GM18907 (cell line): Measurements from ENCODE around the gene PNMA6E.
"Not testable (repeated sequence)": the region's sequence is repeated elsewhere in the genome, so short reads cannot be mapped to it uniquely, and the experiment has no call there.

ENCODE experiments used
- ATAC-seq: cut with Tn5 transposase; IDR thresholded peaks from one replicate; pipeline ENCODE4 v1.9.1; 2021; ENCODE audit warnings: mild to moderate bottlenecking, moderate library complexity; ENCODE audit not compliant: unreplicated experiment

The PNMA6E gene

GRCh38 chrX:153387987-153388721 is 13.0 kb downstream of the PNMA6E start:
- no peak for ATAC-seq

- no peak for ATAC-seq
Measured at GRCh38 chrX:153387345-153387744, 13.8 kb downstream of the PNMA6E start.

- no peak for ATAC-seq
Measured at GRCh38 chrX:153386097-153386496, 15.1 kb downstream of the PNMA6E start.

- ATAC-seq = not testable (repeated sequence)
Measured at GRCh38 chrX:153384973-153385372, 16.2 kb downstream of the PNMA6E start.

- no peak for ATAC-seq
Measured at GRCh38 chrX:153384390-153384789, 16.8 kb downstream of the PNMA6E start.

- no peak for ATAC-seq
Measured at GRCh38 chrX:153382563-153383482, 18.3 kb downstream of the PNMA6E start.

GRCh38 chrX:153381684-153382532 is 19.2 kb downstream of the PNMA6E start:
- no peak for ATAC-seq

- ATAC-seq = no peak
Measured at GRCh38 chrX:153380691-153381090, 20.5 kb downstream of the PNMA6E start.

- ATAC-seq = no peak
Measured at GRCh38 chrX:153379971-153380581, 21.1 kb downstream of the PNMA6E start.

- no peak for ATAC-seq
Measured at GRCh38 chrX:153379508-153379907, 21.6 kb downstream of the PNMA6E start.

GRCh38 chrX:153378607-153379006 is 22.5 kb downstream of the PNMA6E start:
- ATAC-seq = no peak

- ATAC-seq = no peak
Measured at GRCh38 chrX:153377727-153378126, 23.4 kb downstream of the PNMA6E start.

- ATAC-seq = no peak
Measured at GRCh38 chrX:153375571-153375970, 25.6 kb downstream of the PNMA6E start.

GRCh38 chrX:153374426-153374825 is 26.7 kb downstream of the PNMA6E start:
- no peak for ATAC-seq

GRCh38 chrX:153372949-153373348 is 28.2 kb downstream of the PNMA6E start:
- ATAC-seq = no peak

GRCh38 chrX:153371256-153371655 is 29.9 kb downstream of the PNMA6E start:
- no peak for ATAC-seq

- no peak for ATAC-seq
Measured at GRCh38 chrX:153370293-153371055, 30.7 kb downstream of the PNMA6E start.

GRCh38 chrX:153366878-153367538 is 34.1 kb downstream of the PNMA6E start:
- ATAC-seq = no peak

GRCh38 chrX:153366119-153366518 is 35.0 kb downstream of the PNMA6E start:
- no peak for ATAC-seq
